ENCODE measurements around the gene BAZ1B.
A peak's percentile ranks its signal among the peaks of the same experiment; 100 is the strongest.
"Not testable (repeated sequence)": the region's sequence is repeated elsewhere in the genome, so short reads cannot be mapped to it uniquely, and the experiment has no call there.

Gene BAZ1B

GRCh38 chr7:73560109-73560835 lies 38.2 kb upstream of the BAZ1B start:
- no peaks in the 10 kb centered on the region for H3K36me3 ChIP-seq (ENCODE audit: control insufficient read depth, insufficient read depth, low read length)
- H3K4me3 ChIP-seq (ENCODE audit: extremely low read depth, insufficient read depth, low read length, poor library complexity, severe bottlenecking): no peak overlapping the region
- peaks cover 11% of the 10 kb centered on the region for H3K4me1 ChIP-seq (ENCODE audit: control insufficient read depth, insufficient read depth, low read length, poor library complexity, severe bottlenecking)
- H3K27ac ChIP-seq (ENCODE audit: low read depth, low read length, severe bottlenecking): no peak overlapping the region
- H3K9me3 ChIP-seq (ENCODE audit: control insufficient read depth, low read length): peaks cover 5% of the 10 kb centered on the region
- 79 to 82% methylated on average over 8 to 11 of the region's 11 CpGs for WGBS, 2 experiments (ENCODE audit: insufficient coverage in 2 of 2)

DNA sequence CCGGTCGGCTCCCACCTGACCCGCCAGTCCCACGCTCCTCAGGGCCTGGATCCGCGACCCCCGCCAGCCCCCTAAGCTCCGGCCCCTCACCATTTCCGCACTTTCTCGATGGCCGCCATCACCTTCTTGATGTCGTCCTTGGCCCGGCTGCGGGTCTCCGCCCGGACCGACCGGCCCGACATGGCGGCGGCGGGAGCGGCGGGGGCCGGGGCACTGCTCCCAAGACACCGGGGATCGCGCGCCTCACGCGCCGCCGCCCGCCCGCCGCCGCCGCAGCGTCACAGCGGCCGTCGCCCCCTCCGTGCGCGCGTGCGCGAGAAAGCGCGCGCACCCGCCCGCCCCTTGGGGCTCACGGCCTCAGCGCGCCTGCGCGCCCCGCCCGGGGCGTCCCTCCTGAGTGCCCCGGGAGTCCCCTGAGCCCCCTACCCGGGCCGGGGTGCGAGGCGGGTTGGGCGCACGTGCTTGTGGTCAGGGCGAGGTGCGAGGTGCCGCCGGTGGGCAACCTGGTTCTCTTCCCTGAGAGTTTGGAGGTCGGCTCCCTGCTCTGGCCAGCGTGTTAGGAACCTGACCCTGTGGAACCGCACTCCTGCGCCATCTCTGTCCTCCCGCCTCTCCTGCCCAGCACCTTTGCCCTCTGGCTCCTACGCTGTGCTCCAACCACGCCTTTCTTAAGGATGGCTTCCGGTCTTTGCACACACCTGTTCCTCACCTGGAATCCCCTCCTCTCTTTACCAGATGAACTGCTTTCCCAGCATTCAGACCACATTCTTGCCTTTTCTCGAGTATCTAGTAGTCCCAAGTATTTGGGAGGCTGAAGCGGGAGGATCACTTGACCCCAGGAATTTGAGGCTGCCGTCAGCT lies 35.5 kb upstream of the BAZ1B start, which contains the start of gene BCL7B:
Gene BCL7B (minus strand): TSS at position 294 of the 861 bp plus-strand sequence. CDS start 112 bp downstream, at position 182.
- peak within 1 kb of the TSS; percentile 67 for H3K4me3 ChIP-seq (ENCODE audit: extremely low read depth, insufficient read depth, low read length, poor library complexity, severe bottlenecking)
- H3K36me3 ChIP-seq (ENCODE audit: control insufficient read depth, insufficient read depth, low read length): peaks cover 10% of the 10 kb centered on the region
- peak within 1 kb of the TSS; percentile 99 for H3K27ac ChIP-seq (ENCODE audit: low read depth, low read length, severe bottlenecking)
- H3K9me3 ChIP-seq (ENCODE audit: control insufficient read depth, low read length): peaks cover 4% of the 10 kb centered on the region
- WGBS, 2 experiments (ENCODE audit: insufficient coverage in 2 of 2): 4 to 6% methylated on average over 72 to 76 of the region's 83 CpGs
- H3K4me1 ChIP-seq (ENCODE audit: control insufficient read depth, insufficient read depth, low read length, poor library complexity, severe bottlenecking): peaks cover 7% of the 10 kb centered on the region

GRCh38 chr7:73557108-73557396 lies 35.0 kb upstream of the BAZ1B start:
- Histone ChIP-seq H3K36me3 (ENCODE audit: control insufficient read depth, insufficient read depth, low read length) (peaks cover 15% of the 10 kb centered on the region), H3K4me1 (ENCODE audit: control insufficient read depth, insufficient read depth, low read length, poor library complexity, severe bottlenecking) (peaks cover 7% of the 10 kb centered on the region), H3K27ac (ENCODE audit: low read depth, low read length, severe bottlenecking) (peak overlapping the region; percentile 99), H3K9me3 (ENCODE audit: control insufficient read depth, low read length) (no peaks in the 10 kb centered on the region), H3K4me3 (ENCODE audit: extremely low read depth, insufficient read depth, low read length, poor library complexity, severe bottlenecking) (peak overlapping the region; percentile 67)
- 0% methylated on average over 10 to 21 of the region's 36 CpGs for WGBS, 2 experiments (ENCODE audit: insufficient coverage in 2 of 2)

GRCh38 chr7:73556208-73557107 lies 34.4 kb upstream of the BAZ1B start:
- Histone ChIP-seq H3K36me3 (ENCODE audit: control insufficient read depth, insufficient read depth, low read length) (peaks cover 21% of the 10 kb centered on the region), H3K9me3 (ENCODE audit: control insufficient read depth, low read length) (no peaks in the 10 kb centered on the region), H3K4me3 (ENCODE audit: extremely low read depth, insufficient read depth, low read length, poor library complexity, severe bottlenecking) (peak overlapping the region; percentile 67), H3K27ac (ENCODE audit: low read depth, low read length, severe bottlenecking) (peak overlapping the region; percentile 99), H3K4me1 (ENCODE audit: control insufficient read depth, insufficient read depth, low read length, poor library complexity, severe bottlenecking) (peaks cover 7% of the 10 kb centered on the region)
- WGBS, 2 experiments (ENCODE audit: insufficient coverage in 2 of 2): 40 to 45% methylated on average over 18 to 19 of the region's 28 CpGs

- Histone ChIP-seq H3K4me3 (ENCODE audit: extremely low read depth, insufficient read depth, low read length, poor library complexity, severe bottlenecking) (no peak overlapping the region), H3K36me3 (ENCODE audit: control insufficient read depth, insufficient read depth, low read length) (peaks cover 29% of the 10 kb centered on the region), H3K27ac (ENCODE audit: low read depth, low read length, severe bottlenecking) (no peak overlapping the region), H3K9me3 (ENCODE audit: control insufficient read depth, low read length) (no peaks in the 10 kb centered on the region), H3K4me1 (ENCODE audit: control insufficient read depth, insufficient read depth, low read length, poor library complexity, severe bottlenecking) (peaks cover 7% of the 10 kb centered on the region)
- 92 to 97% methylated on average over 4 to 5 of the region's 6 CpGs for WGBS, 2 experiments (ENCODE audit: insufficient coverage in 2 of 2)
Observed at GRCh38 chr7:73555411-73555982, 33.4 kb upstream of the BAZ1B start.

GRCh38 chr7:73550093-73550492 lies 28.0 kb upstream of the BAZ1B start:
- H3K27ac ChIP-seq (ENCODE audit: low read depth, low read length, severe bottlenecking); H3K9me3 ChIP-seq (ENCODE audit: control insufficient read depth, low read length); H3K4me3 ChIP-seq (ENCODE audit: extremely low read depth, insufficient read depth, low read length, poor library complexity, severe bottlenecking); H3K4me1 ChIP-seq (ENCODE audit: control insufficient read depth, insufficient read depth, low read length, poor library complexity, severe bottlenecking): not testable (repeated sequence)
- H3K36me3 ChIP-seq (ENCODE audit: control insufficient read depth, insufficient read depth, low read length): peaks cover 66% of the 10 kb centered on the region
- 87 to 98% methylated on average over 5 of the region's 5 CpGs for WGBS, 2 experiments (ENCODE audit: insufficient coverage in 2 of 2)

DNA sequence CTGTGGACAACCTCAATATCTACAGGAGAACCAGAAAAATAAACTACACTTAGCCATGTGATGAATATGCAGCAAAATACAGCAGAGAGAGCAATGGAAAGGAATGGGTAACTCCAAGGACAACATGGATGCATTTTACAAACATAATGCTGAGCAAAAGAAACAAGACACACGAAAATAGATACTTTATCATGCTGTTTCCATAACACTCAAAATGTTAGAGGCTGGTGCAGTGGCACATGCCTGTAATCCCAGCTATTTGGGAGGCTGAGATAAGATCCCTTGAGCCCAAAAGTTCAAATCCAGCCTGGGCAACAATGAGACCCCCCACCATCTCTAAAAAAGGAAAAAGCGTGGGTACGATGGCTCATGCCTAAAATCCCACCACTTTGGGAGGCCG lies 27.1 kb upstream of the BAZ1B start:
- Histone ChIP-seq H3K36me3 (ENCODE audit: control insufficient read depth, insufficient read depth, low read length) (peaks cover 62% of the 10 kb centered on the region), H3K4me1 (ENCODE audit: control insufficient read depth, insufficient read depth, low read length, poor library complexity, severe bottlenecking) (no peaks in the 10 kb centered on the region), H3K4me3 (ENCODE audit: extremely low read depth, insufficient read depth, low read length, poor library complexity, severe bottlenecking) (no peak overlapping the region), H3K9me3 (ENCODE audit: control insufficient read depth, low read length) (no peaks in the 10 kb centered on the region), H3K27ac (ENCODE audit: low read depth, low read length, severe bottlenecking) (no peak overlapping the region)
- WGBS, 2 experiments (ENCODE audit: insufficient coverage in 2 of 2): no CpG with 5 or more reads among the region's 4 CpGs

DNA sequence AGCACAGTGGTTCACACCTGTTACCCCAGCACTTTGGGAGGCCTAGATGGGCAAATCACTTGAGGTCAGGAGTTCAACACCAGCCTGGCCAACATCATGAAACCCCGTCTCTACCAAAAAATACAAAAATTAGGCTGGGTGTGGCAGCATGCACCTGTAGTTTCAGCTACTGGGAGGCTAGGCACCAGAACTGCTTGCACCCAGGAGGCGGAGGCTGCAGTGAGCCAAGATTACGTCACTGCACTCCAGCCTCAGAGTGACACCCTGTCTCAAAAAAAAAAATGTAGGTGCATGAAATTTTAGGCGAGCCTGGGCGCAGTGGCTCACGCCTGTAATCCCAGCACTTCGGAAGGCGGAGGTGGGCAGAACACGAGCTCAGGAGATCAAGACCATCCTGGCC lies 25.7 kb upstream of the BAZ1B start:
- Histone ChIP-seq H3K27ac (ENCODE audit: low read depth, low read length, severe bottlenecking) (no peak overlapping the region), H3K4me1 (ENCODE audit: control insufficient read depth, insufficient read depth, low read length, poor library complexity, severe bottlenecking) (no peaks in the 10 kb centered on the region), H3K4me3 (ENCODE audit: extremely low read depth, insufficient read depth, low read length, poor library complexity, severe bottlenecking) (no peak overlapping the region), H3K36me3 (ENCODE audit: control insufficient read depth, insufficient read depth, low read length) (peaks cover 67% of the 10 kb centered on the region), H3K9me3 (ENCODE audit: control insufficient read depth, low read length) (no peaks in the 10 kb centered on the region)
- WGBS, 2 experiments (ENCODE audit: insufficient coverage in 2 of 2): 96% methylated on average over 9 of the region's 9 CpGs

DNA sequence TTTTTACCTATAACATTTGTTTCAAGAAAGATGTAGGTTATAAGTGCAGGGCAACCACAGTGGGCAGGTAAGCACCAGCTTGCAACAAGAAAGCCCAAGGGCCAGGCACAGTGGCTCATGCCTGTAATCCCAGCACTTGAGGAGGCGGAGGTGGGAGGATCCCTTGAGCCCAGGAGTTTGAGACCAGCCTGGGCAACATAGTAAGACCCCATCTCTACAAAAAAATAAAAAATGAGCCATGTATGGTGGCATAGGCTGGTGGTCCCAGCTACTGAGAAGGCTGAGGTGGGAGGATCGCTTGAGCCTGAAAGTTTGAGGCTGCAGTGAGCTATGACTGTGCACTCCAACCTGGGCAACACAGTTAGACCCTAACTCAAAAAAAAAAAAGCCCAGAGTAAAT lies 22.6 kb upstream of the BAZ1B start:
- 83 to 100% methylated on average over 1 of the region's 2 CpGs for WGBS, 2 experiments (ENCODE audit: insufficient coverage in 2 of 2)
- H3K27ac ChIP-seq (ENCODE audit: low read depth, low read length, severe bottlenecking): no peak overlapping the region
- peaks cover 63% of the 10 kb centered on the region for H3K36me3 ChIP-seq (ENCODE audit: control insufficient read depth, insufficient read depth, low read length)
- peaks cover 2% of the 10 kb centered on the region for H3K4me1 ChIP-seq (ENCODE audit: control insufficient read depth, insufficient read depth, low read length, poor library complexity, severe bottlenecking)
- no peak overlapping the region for H3K4me3 ChIP-seq (ENCODE audit: extremely low read depth, insufficient read depth, low read length, poor library complexity, severe bottlenecking)
- no peaks in the 10 kb centered on the region for H3K9me3 ChIP-seq (ENCODE audit: control insufficient read depth, low read length)

DNA sequence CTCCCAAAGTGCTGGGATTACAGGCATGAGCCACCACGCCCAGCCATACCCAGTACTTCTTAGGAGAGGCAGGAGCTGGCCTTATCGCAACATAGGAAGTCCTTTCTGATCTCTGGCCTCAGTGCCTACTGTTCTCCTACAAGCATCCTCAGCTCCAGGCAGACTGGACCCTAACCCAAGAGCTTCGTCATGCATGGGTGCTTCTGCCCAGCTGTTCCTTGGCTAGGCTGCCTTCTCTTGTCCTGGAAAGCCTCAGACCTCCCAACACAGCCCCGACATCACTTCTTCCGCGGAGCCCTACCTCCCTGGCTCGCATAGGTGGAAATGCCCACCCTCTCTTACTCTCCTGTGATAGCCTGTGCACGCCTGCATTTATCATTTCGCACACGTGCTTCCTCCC lies 19.6 kb upstream of the BAZ1B start:
- Histone ChIP-seq H3K27ac (ENCODE audit: low read depth, low read length, severe bottlenecking) (no peak overlapping the region), H3K4me3 (ENCODE audit: extremely low read depth, insufficient read depth, low read length, poor library complexity, severe bottlenecking) (no peak overlapping the region), H3K36me3 (ENCODE audit: control insufficient read depth, insufficient read depth, low read length) (peaks cover 75% of the 10 kb centered on the region), H3K4me1 (ENCODE audit: control insufficient read depth, insufficient read depth, low read length, poor library complexity, severe bottlenecking) (peaks cover 7% of the 10 kb centered on the region), H3K9me3 (ENCODE audit: control insufficient read depth, low read length) (no peaks in the 10 kb centered on the region)
- 98 to 99% methylated on average over 10 of the region's 10 CpGs for WGBS, 2 experiments (ENCODE audit: insufficient coverage in 2 of 2)
